Measurements from ENCODE around the gene FDPS.
"Not testable (repeated sequence)": the region's sequence is repeated elsewhere in the genome, so short reads cannot be mapped to it uniquely, and the experiment has no call there.

FDPS gene

GRCh38 chr1:155286544-155286943, 22.1 kb upstream of the FDPS start:
- no peak for DNase-seq

GRCh38 chr1:155287987-155288543, 20.6 kb upstream of the FDPS start:
- DNase-seq, result no peak

- not testable (repeated sequence) for DNase-seq
Observed at GRCh38 chr1:155291006-155291405, 17.7 kb upstream of the FDPS start.

GRCh38 chr1:155293086-155293749, 15.4 kb upstream of the FDPS start:
- DNase-seq, result no peak

GRCh38 chr1:155294520-155295182, 14.0 kb upstream of the FDPS start:
- DNase-seq, result no peak

DNA sequence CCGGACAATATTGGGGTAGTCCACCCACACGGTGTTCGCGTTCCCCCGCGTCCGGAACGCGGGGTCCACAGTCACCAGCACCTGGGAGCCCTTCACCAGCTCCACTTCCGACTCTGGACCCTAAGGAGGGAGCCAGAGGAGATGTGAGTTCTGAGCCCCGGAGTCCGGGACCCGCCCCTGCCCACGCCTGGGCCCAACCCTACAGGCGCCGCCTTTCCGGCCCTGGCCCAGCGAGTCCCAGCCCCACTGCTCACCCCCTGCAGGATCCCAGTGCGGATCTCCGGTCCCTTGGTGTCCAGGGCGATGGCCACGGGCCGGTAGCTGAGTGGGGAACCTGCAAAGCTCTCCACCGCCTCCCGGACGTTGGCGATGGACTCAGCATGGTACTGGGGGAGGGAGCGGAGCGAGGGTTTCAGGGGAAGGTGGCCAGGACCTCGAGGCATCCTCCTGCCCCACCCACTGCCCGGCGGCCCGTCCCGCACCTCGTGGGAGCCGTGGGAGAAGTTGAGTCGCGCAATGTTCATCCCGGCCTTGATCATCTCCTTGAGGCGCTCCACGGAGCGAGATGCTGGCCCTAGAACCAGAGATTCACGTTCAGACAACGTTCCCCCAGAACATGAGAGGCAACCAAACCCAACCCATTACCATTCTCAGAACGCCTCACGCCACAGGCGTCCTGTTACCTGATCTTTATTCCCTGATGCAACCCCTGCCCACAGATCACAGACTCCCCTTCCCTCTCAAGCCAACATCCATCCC, 13.3 kb upstream of the FDPS start:
- DNase-seq, result no peak

GRCh38 chr1:155295942-155296267, 12.8 kb upstream of the FDPS start:
- no peak for DNase-seq

- DNase-seq, result no peak
Observed at GRCh38 chr1:155296661-155297060, 12.0 kb upstream of the FDPS start.

- DNase-seq, result no peak
Observed at GRCh38 chr1:155297384-155297783, 11.3 kb upstream of the FDPS start.

- DNase-seq, result no peak
Observed at GRCh38 chr1:155300024-155300423, 8.6 kb upstream of the FDPS start.

- DNase-seq, result no peak
Observed at GRCh38 chr1:155300553-155301329, 7.9 kb upstream of the FDPS start.

- DNase-seq, result no peak
Observed at GRCh38 chr1:155301342-155301841, 7.3 kb upstream of the FDPS start, which contains the start of gene PKLR. Gene PKLR (minus strand): TSS chr1:155301438. CDS start chr1:155301395, 43 bp downstream.

- DNase-seq, result no peak
Observed at GRCh38 chr1:155304558-155305063, 4.1 kb upstream of the FDPS start.

- DNase-seq, result no peak
Observed at GRCh38 chr1:155305881-155306391, 2.7 kb upstream of the FDPS start.

- DNase-seq, result no peak
Observed at GRCh38 chr1:155307247-155307740, 1.4 kb upstream of the FDPS start.

- no peak for DNase-seq
Observed at GRCh38 chr1:155309423-155310021, 856 bp downstream of the FDPS start.

DNA sequence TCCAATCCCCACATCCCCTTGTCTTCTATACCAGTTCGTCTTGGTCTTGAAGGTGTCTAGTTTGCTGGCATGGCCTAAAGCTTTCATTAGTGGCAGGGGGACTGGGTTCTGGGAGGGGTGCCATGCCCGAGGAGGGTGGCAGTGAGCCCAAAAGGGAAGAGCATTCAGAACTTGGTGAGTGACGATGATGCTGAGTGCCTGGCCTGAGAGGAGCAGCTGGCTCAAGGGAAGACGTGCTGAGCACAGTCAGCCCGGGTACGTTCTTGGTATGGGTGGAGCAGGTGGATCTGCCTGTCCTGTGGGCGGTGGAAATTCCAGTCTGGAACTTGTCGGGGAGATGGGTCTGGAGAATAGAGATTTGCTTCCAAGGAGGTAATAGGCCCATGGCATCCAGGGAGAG, 4.6 kb downstream of the FDPS start:
- no peak for DNase-seq

- no peak for DNase-seq
Observed at GRCh38 chr1:155316922-155317321, 8.3 kb downstream of the FDPS start.

DNA sequence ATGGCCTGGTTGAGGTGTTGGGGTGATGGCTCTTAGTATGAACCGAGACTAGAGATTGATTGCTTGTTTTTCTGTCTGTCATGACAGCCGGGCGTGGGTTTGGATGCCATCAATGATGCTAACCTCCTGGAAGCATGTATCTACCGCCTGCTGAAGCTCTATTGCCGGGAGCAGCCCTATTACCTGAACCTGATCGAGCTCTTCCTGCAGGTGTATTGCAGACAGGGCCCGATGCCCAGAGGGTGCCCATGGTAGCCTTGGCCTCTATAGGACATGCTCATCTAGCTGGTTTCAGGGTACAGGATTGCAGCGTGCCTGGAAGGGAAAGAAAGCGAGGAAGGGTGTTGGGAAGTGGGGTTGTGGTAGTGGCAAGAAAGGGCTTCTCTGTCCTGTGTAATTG, 9.4 kb downstream of the FDPS start:
- DNase-seq, result no peak

- no peak for DNase-seq
Observed at GRCh38 chr1:155319536-155319935, 10.9 kb downstream of the FDPS start.

DNA sequence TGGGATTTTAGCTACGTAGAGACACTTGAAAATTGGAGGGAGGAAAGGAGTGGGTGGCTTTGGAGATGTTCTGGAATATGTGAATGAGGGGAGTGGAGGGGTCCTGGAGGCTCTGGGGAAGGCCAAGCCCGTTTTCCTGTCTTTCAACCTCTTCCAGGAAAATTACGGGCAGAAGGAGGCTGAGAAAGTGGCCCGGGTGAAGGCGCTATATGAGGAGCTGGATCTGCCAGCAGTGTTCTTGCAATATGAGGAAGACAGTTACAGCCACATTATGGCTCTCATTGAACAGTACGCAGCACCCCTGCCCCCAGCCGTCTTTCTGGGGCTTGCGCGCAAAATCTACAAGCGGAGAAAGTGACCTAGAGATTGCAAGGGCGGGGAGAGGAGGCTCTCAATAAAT, 11.6 kb downstream of the FDPS start:
- DNase-seq, result no peak
